ENCODE data around the gene INPPL1. TPM values are rescaled to one million over a fixed set of nuclear protein-coding genes. Genes with fewer than 3 reads are reported as not detected.

INPPL1 gene
- total RNA-seq, 2 donors from 2014 or later, result 47.2 to 53.7 TPM

DNA sequence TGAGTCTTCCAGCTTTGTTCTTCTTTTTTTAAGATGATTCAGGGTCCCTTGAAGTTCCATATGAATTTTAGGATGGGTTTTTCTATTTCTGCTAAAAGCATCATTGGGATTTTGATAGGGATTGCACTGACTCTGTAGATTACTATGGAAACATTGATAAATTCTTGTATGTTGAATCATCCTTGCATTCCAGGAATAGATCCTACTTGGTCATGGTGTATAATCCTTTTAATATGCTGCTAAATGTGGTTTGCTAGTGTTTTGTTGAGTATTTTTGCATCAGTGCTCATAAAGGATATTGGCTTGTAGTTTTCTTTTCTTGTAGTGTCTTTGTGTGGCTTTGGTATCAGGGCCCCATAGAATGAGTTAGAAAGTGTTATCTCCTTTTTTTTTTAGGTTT is 54.3 kb downstream of the INPPL1 start:
- TF ChIP-seq POLR2A (IDR thresholded peaks at IDR 0.05) (no peak), CTCF (IDR thresholded peaks at IDR 0.05) (no peak)

GRCh38 chr11:72280037-72280436 is 55.5 kb downstream of the INPPL1 start:
- WGBS, 2 donors, result 82 to 90% methylated on average over 12 of the region's 12 CpGs
- TF ChIP-seq POLR2A (IDR thresholded peaks at IDR 0.05) (no peak), CTCF (IDR thresholded peaks at IDR 0.05) (no peak)
- no peaks in the 10 kb centered on the region for H3K36me3 ChIP-seq (replicated peaks in 1 of 2; ENCODE audit: insufficient read depth in 1 of 2, low read depth in 2 of 2)
- intact Hi-C loops (cut with DNase I), result no loop called here
- no peaks in the 10 kb centered on the region for H3K9me3 ChIP-seq
- ATAC-seq (no peak), DNase-seq (no peak)
- H3K27ac ChIP-seq, result no peak overlapping the region
- H3K27me3 ChIP-seq, result no peaks in the 10 kb centered on the region
- H3K4me3 ChIP-seq, result no peak overlapping the region
- no peaks in the 10 kb centered on the region for H3K4me1 ChIP-seq

More for the DNA sequence above, 54.3 kb downstream of the INPPL1 start:
- intact Hi-C loops (cut with DNase I), result no loop called here
- H3K36me3 ChIP-seq (replicated peaks in 1 of 2; ENCODE audit: insufficient read depth in 1 of 2, low read depth in 2 of 2), result no peaks in the 10 kb centered on the region
- ATAC-seq, result no peak
- H3K4me1 ChIP-seq, result no peaks in the 10 kb centered on the region
- H3K27ac ChIP-seq, result no peak overlapping the region
- H3K4me3 ChIP-seq, result no peak overlapping the region
- no peaks in the 10 kb centered on the region for H3K9me3 ChIP-seq
- no peak for DNase-seq
- H3K27me3 ChIP-seq, result no peaks in the 10 kb centered on the region

DNA sequence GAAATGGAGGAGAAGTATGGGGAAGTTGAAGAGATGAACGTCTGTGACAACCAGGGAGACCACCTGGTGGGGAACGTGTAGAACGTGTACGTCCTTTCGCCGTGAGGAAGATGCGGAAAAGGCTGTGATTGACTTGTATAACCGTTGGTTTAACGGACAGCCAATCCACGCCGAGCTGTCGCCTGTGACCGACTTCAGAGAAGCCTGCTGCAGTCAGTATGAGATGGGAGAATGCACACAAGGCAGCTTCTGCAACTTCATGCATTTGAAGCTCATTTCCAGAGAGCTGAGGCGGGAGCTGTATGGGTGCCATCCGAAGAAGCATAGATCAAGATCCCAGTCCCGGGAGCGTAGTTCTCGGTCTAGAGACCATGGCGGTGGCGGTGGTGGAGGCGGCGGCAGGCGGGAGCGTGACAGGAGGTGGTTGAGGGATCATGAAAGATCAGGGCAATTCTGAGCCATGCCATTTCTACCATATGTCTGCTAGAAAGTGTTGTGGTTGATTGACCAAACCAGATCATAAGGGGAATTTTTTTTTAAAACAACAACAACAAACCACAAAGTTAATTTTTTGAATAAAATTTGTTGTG is 56.3 kb downstream of the INPPL1 start:
- no peaks in the 10 kb centered on the region for H3K27me3 ChIP-seq
- intact Hi-C loops (cut with DNase I), result no loop called here
- DNase-seq (no peak), ATAC-seq (no peak)
- H3K4me3 ChIP-seq, result no peak overlapping the region
- TF ChIP-seq CTCF (IDR thresholded peaks at IDR 0.05) (no peak), POLR2A (IDR thresholded peaks at IDR 0.05) (no peak)
- H3K4me1 ChIP-seq, result no peaks in the 10 kb centered on the region
- H3K9me3 ChIP-seq, result no peaks in the 10 kb centered on the region
- H3K36me3 ChIP-seq (replicated peaks in 1 of 2; ENCODE audit: insufficient read depth in 1 of 2, low read depth in 2 of 2), result no peaks in the 10 kb centered on the region
- no peak overlapping the region for H3K27ac ChIP-seq
- WGBS, 2 donors, result 88 to 89% methylated on average over 23 to 24 of the region's 24 CpGs

DNA sequence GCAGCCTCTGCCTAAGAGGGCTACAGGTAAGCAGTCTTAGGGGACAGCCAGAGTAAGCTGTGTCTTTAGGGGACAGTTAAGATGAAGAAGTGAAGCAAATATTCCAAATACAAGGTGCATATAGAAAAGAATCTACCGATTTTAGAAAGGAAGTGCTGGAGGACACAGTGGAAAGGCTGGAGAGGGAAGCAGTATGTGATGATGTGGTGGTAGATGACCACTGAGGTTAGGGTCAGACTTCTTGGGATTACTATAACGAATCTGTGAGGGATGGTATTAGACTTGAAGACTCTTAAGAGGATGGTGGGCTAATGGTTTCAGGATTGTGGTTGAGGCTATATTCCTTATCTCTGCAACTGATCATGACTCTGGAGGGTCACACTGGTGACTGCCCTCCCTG is 59.4 kb downstream of the INPPL1 start:
- Histone ChIP-seq H3K27ac (no peak overlapping the region), H3K9me3 (no peaks in the 10 kb centered on the region), H3K36me3 (replicated peaks in 1 of 2; ENCODE audit: insufficient read depth in 1 of 2, low read depth in 2 of 2) (no peaks in the 10 kb centered on the region), H3K4me3 (no peak overlapping the region), H3K27me3 (no peaks in the 10 kb centered on the region), H3K4me1 (no peaks in the 10 kb centered on the region)
- TF ChIP-seq POLR2A (IDR thresholded peaks at IDR 0.05) (no peak), CTCF (IDR thresholded peaks at IDR 0.05) (no peak)
- DNase-seq (no peak), ATAC-seq (no peak)
- intact Hi-C loops (cut with DNase I), result no loop called here
- 40 to 67% methylated on average over 2 of the region's 2 CpGs for WGBS, 2 donors

GRCh38 chr11:72287293-72287692 is 62.7 kb downstream of the INPPL1 start:
- H3K9me3 ChIP-seq, result no peaks in the 10 kb centered on the region
- ATAC-seq, result no peak
- H3K4me3 ChIP-seq, result no peak overlapping the region
- TF ChIP-seq CTCF (IDR thresholded peaks at IDR 0.05) (no peak), POLR2A (IDR thresholded peaks at IDR 0.05) (no peak)
- DNase-seq, result no peak
- no peak overlapping the region for H3K27ac ChIP-seq
- H3K27me3 ChIP-seq, result no peaks in the 10 kb centered on the region
- 91 to 98% methylated on average over 2 of the region's 2 CpGs for WGBS, 2 donors
- no peaks in the 10 kb centered on the region for H3K4me1 ChIP-seq
- intact Hi-C loops (cut with DNase I), result no loop called here
- H3K36me3 ChIP-seq (replicated peaks in 1 of 2; ENCODE audit: insufficient read depth in 1 of 2, low read depth in 2 of 2), result no peaks in the 10 kb centered on the region

Measured in body of pancreas (tissue), 4 donors.